Neural cell (in vitro differentiated cells): ENCODE results near the gene PRKAG2.

Experiments
- EZH2 ChIP-seq: fragments of 200-600, 300-800 bp; shearing (Covaris generic), sonication (generic); IDR thresholded peaks from 2 replicates; pipeline ENCODE4 v1.6.1; 2014; ENCODE audit warnings: antibody characterized with exemption, low read length, borderline replicate concordance, mild to moderate bottlenecking; ENCODE audit not compliant: insufficient read depth, poor library complexity, severe bottlenecking
- POLR2AphosphoS5 ChIP-seq: IDR thresholded peaks from 2 replicates; pipeline ENCODE4 v1.6.1; 2012
- RAD21 ChIP-seq: fragments of 450-650 bp; conservative IDR thresholded peaks from 2 replicates; pipeline ENCODE4 v1.6.1; 2014; ENCODE audit warnings: antibody characterized with exemption, mild to moderate bottlenecking, moderate library complexity
- TF ChIP-seq, protein P1 (sequence below): fragments of 450-650 bp; IDR thresholded peaks from 2 replicates; pipeline ENCODE4 v1.5.1; 2014; ENCODE audit warnings: antibody characterized with exemption, mild to moderate bottlenecking, moderate library complexity; ENCODE audit not compliant: poor library complexity, severe bottlenecking

DNA sequence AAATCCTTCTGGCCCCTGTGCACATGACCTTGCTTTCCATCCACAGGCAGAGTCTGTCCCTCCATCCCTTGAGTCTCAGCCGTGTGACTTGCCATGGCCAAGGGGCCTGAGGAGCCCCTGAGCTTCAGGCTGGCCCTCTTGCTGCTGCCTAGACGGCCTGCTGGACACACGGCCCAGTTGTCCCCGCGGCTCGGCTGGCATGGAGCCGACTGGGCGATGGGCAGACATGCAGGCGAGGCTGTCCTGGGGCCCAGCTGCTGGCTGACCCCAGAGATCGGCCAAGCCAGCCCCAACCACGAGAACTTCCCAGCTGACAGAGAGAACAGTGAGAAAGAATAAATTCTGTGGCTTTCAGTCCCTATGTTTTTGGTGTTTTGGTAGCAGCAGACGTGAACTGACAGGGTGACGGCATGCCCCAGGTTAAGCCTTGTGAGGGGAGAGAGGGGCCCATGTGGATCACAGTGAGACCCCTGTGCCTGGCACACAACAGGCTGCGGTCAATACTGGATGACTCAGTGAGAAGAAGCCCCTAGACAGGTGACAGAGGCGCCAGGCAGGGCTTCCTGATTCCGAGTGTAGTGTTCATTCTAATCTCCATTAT, 11.7 kb downstream of the PRKAG2 start:
- TF ChIP-seq EZH2: no peak
- no peak for TF ChIP-seq RAD21
- TF ChIP-seq, protein P1, sequence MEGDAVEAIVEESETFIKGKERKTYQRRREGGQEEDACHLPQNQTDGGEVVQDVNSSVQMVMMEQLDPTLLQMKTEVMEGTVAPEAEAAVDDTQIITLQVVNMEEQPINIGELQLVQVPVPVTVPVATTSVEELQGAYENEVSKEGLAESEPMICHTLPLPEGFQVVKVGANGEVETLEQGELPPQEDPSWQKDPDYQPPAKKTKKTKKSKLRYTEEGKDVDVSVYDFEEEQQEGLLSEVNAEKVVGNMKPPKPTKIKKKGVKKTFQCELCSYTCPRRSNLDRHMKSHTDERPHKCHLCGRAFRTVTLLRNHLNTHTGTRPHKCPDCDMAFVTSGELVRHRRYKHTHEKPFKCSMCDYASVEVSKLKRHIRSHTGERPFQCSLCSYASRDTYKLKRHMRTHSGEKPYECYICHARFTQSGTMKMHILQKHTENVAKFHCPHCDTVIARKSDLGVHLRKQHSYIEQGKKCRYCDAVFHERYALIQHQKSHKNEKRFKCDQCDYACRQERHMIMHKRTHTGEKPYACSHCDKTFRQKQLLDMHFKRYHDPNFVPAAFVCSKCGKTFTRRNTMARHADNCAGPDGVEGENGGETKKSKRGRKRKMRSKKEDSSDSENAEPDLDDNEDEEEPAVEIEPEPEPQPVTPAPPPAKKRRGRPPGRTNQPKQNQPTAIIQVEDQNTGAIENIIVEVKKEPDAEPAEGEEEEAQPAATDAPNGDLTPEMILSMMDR: no peak
- no peak for TF ChIP-seq POLR2AphosphoS5
